ENCODE measurements around the gene FLYWCH2.
A peak's percentile ranks its signal among the peaks of the same experiment; 100 is the strongest.

Gene FLYWCH2

GRCh38 chr16:2856686-2857450 lies 26.1 kb upstream of the FLYWCH2 start:
- no peak overlapping the region for H3K4me3 Mint-ChIP-seq
- H3K9me3 Mint-ChIP-seq: peaks cover 14% of the 10 kb centered on the region
- no peak overlapping the region for H3K27ac Mint-ChIP-seq
- no peaks in the 10 kb centered on the region for H3K4me1 Mint-ChIP-seq
- H3K27me3 Mint-ChIP-seq (ENCODE audit: low read depth): peaks cover 66% of the 10 kb centered on the region
- TF ChIP-seq CTCF (IDR thresholded peaks at IDR 0.05; ENCODE audit: unreplicated experiment in 3 of 3): no peak
- no peaks in the 10 kb centered on the region for H3K36me3 Mint-ChIP-seq (ENCODE audit: low read depth)

- Mint-ChIP-seq H3K27me3 (ENCODE audit: low read depth) (peaks cover 66% of the 10 kb centered on the region), H3K4me3 (peak within 1 kb of the TSS in 2 of 3 experiments; percentile 50 to 60), H3K9me3 (peaks cover 14% of the 10 kb centered on the region), H3K4me1 (no peaks in the 10 kb centered on the region), H3K27ac (no peak within 1 kb of the TSS), H3K36me3 (ENCODE audit: low read depth) (no peaks in the 10 kb centered on the region)
- TF ChIP-seq CTCF (IDR thresholded peaks at IDR 0.05; ENCODE audit: unreplicated experiment in 3 of 3): no peak
Measured at GRCh38 chr16:2857451-2858244, 25.4 kb upstream of the FLYWCH2 start, which contains the start of gene PRSS22. Gene PRSS22, minus strand, starts transcription at chr16:2858170. Its CDS starts 66 bp downstream, at chr16:2858104.

DNA sequence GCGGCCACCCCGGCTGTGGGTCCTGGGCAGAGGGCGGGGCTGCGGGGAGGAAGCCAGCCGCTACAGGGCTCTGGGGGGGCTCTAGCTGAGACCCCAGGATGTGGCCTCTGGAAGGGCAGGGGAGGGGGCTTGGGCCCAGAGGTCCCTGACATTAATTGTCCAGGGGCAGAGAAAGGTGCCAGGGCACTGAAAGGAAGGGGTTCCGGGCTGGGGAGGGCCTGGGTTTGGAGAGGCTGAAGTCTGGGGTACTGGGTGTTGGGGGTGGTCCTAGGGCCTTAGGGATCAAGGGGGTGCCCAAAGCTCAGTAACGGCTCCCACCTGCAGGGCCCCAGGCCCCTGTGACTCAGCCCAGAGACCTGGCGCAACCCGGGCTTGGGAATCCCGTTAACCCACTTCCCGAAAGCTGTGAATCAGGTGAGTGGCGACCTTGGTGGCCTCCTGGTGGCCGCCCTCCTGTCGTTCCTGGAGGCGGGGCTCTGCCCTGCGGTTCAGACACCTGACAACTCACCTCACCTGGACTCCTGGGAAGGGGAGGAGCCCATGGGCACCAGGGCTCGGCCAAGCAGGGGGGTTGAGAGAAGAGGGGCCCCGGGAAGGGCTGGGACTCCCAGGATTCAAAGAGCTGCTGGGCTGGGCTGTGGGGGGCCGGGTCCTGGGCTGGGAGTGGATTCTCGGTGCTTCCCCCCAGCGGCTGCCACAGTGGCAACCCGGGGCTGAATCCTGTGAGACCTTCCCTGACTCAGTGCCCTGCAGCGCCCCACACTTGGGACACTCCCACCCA lies 24.6 kb upstream of the FLYWCH2 start:
- no peaks in the 10 kb centered on the region for H3K4me1 Mint-ChIP-seq
- peak overlapping the region in 1 of 3 experiments; percentile 29 for H3K4me3 Mint-ChIP-seq

GRCh38 chr16:2859686-2860265 lies 23.2 kb upstream of the FLYWCH2 start:
- no peak for TF ChIP-seq CTCF (IDR thresholded peaks at IDR 0.05; ENCODE audit: unreplicated experiment in 3 of 3)
- no peaks in the 10 kb centered on the region for H3K4me1 Mint-ChIP-seq
- H3K36me3 Mint-ChIP-seq (ENCODE audit: low read depth): no peaks in the 10 kb centered on the region
- H3K27me3 Mint-ChIP-seq (ENCODE audit: low read depth): peaks cover 60% of the 10 kb centered on the region
- peaks cover 5% of the 10 kb centered on the region for H3K9me3 Mint-ChIP-seq
- no peak overlapping the region for H3K4me3 Mint-ChIP-seq
- H3K27ac Mint-ChIP-seq: no peak overlapping the region

More for the DNA sequence above, 24.6 kb upstream of the FLYWCH2 start:
- Mint-ChIP-seq H3K27ac (no peak overlapping the region), H3K27me3 (ENCODE audit: low read depth) (peaks cover 66% of the 10 kb centered on the region), H3K9me3 (peaks cover 14% of the 10 kb centered on the region), H3K36me3 (ENCODE audit: low read depth) (no peaks in the 10 kb centered on the region)
- no peak for TF ChIP-seq CTCF (IDR thresholded peaks at IDR 0.05; ENCODE audit: unreplicated experiment in 3 of 3)

- Mint-ChIP-seq H3K36me3 (ENCODE audit: low read depth) (no peaks in the 10 kb centered on the region), H3K27ac (no peak overlapping the region), H3K27me3 (ENCODE audit: low read depth) (peaks cover 63% of the 10 kb centered on the region), H3K4me1 (no peaks in the 10 kb centered on the region), H3K9me3 (peaks cover 4% of the 10 kb centered on the region), H3K4me3 (no peak overlapping the region)
- TF ChIP-seq CTCF (IDR thresholded peaks at IDR 0.05; ENCODE audit: unreplicated experiment in 3 of 3): no peak
Measured at GRCh38 chr16:2860826-2861567, 22.0 kb upstream of the FLYWCH2 start.

All from nephron (organoid).